Stimulated activated CD8-positive, alpha-beta memory T cell treated with anti-CD3 and anti-CD28 coated beads, Interleukin-4, amount 100 ng/mL, for 24 hours (primary cell): ENCODE data around the gene ARHGEF4.

Source experiments
- DNase-seq: peaks from one replicate; pipeline ENCODE4 v3.0.0-alpha.2; 2020; ENCODE audit warnings: low read depth

The ARHGEF4 gene

DNA sequence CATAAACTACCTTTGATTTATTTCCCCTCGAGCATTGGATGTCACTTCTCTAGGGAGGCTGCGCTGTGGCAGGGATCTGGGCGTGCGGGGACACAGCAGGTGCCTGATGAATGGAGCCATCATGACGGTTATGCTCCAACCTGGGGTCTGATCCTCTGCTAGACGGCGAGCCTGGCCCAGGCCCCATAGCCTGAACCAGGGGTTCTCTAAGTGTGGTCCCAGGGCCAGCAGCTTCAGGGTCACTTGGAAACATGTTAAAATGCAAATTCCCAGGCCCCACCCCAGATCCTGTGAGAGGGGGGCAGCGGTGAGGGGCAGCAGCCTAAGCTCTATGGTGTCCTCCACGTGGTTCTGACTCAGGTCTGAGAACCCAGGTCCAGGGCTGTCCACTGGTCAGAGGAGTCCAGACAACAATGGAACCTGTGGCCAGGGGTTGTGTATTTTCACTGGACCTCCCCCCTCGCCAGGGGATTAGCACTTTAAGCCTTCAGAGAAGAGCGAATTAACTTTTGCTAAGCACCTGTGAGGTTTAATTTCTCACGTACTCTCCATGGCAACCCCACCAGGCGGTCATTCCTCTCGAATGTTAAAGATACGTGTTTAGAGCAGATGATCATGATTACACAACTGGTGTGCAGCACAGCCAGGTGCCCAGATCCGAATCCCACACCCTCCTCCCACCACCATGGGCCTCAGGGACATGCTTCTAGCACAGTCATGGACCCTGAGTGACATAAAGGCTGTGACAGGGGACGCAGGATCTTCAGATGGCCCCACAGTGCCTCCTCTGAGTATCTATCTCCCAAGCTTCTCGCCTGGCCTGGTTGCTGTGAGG, 1.6 kb upstream of the ARHGEF4 start:
- no peak for DNase-seq

DNA sequence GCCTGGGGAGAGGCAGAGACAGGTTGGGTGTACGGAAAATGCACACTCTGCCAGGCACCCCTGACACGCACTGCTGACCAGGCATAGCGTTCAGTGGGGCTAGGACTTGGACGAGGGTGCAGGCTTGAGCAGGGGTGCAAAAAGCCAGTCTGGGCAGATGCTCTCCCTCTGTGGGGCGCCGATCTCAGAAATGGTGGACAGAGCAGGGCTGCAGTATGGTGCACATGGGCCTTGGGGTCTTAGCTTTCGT, 1.0 kb upstream of the ARHGEF4 start:
- DNase-seq, result no peak

DNA sequence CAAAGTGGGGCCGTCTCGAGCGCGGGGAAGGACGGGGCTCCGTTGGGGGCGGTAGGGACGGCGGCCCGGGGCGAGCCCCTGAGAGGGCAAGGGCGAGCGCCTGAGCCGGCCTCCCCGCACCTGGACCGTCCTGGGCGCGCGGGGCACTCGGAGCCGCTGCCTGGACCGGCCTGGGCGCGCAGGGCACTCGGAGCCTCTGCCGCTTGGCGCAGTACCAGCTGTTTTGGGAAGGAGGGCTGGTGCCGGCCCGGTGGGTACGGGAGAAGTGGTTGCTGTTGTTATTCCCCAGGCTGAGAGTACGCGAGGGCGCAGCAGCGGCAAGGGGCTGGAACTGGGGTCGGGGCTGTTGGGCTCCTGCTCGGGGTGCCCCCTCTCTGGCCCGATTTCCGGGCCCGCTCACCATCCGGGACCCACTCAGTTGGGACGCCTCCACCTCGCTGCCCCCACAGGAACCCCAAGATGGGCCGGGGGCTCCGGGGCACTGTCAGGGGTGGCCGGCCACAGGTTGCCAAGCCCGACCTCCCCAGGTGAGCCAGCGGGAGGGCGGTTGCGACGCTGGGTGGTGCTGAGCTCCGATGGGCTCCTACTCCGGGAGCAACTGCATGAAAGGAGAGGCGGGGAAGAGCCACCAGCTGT, 579 bp downstream of the ARHGEF4 start:
- DNase-seq, result no peak

DNA sequence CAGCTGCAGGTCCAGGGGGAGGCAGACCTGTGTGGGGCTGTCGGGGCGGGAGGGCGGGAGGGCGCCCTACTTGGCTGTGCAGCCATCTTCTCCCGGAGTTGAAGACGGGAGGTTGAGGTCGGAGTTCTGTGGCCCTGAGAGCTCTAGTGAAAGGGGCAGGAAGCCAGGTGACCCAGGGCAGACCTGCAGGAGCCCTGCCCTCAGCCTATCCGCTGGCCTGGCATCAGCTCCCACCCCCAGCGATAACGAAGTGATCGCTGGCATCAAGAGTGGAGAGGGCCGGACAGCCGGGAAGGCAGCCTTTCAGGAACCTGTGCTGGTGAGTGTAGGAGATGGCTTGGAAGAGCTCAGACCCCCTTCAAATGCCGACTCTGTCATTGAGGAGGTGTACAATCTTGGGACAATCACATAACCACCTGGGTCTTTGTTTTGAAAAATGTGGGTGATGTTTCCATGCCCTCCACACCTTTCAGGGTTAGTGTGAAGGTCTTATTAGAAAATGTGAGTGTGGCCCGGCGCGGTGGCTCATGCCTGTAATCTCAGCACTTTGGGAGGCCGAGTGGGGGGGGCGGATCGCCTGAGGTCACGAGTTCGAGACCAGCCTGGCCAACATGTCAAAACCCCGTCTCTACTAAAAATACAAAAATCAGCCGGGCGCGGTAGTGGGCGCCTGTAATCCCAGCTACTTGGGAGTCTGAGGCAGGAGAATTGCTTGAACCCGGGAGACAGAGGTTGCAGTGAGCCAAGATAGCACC, 1.3 kb downstream of the ARHGEF4 start:
- DNase-seq, result no peak

DNA sequence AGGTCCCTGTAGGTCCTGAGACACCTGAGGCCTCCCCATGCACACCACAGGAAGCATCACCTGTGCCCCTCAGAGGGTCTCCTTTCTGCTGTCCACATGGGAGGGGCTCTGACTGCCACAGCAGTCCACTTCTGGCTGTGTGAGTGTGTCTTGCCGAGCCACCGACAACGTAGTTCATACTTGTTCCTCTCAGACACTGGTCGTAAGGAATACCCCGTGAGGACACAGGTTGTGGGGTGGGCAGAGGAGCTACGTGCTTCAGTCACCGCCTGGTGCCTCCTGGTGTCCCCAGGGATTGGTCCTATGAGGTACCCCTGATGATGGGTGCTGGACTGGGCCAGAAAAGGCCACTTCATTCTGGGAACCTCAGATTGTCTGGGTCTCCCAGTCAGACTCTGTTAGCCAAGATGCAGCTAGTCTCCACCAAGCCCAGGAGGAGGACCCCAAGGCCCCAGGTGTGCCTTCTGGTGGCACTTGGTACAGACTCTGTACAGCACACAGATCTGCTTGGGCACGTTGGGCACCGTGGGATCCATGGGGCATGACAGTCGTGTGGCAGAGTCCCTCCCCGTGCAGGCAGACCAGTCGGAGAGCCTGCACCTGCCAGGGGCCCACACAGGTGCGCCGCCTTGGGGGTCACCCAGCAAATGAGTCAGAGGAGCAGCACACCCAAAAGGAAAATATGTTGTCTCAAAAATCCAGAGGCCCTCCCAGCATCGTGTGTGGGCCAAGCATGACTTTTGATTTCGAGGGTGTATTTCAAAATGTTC, 2.5 kb downstream of the ARHGEF4 start:
- DNase-seq, result no peak

DNA sequence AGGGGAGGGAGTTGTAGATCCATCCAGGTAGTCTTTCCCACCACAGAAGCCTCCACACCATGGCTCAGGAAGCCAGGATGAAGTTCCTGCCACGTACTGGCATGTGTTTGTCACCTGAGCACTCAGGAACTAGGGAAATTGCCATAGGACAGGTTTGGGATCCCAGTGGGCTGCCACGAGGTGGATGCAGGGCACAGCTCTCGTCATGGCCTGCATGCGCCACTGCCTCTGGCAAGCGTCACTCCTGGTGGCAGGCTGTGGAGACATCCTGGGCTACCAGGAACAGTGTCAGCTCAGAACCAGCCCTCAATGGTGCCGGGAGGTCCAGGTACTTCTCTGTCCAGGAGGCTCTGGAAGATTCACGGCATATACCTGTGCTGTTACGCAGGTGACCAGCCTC, 3.8 kb downstream of the ARHGEF4 start:
- no peak for DNase-seq

DNA sequence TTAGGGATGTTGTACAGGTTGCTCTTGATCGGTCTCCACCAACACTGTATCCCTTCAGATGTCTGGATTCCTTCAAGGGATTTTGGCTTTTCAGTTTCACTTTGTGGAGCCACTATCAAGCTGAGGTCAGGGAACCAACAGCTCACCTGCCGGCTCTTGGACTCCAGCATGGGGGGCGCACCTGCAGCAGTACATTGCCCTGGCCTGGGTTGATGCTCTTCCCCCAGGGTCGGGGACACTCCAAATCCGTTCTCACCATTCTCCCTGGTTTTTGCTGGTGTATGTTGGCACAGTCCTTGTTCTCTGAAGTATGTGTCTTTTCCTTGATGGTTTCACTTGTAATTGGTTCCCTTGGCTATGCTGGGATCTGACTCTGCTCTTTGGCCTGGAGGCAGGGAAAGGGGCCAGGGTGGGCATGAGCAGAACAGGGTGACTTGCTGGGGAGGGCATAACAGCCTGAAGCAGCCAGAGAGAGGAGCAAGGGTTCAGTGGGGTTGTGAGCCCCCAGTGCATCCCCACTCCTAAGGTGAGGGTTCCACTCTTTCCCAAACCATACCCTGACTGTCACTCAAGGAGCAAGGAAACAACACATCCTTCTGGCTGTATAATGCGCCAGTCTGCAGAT, 5.1 kb downstream of the ARHGEF4 start:
- no peak for DNase-seq

DNA sequence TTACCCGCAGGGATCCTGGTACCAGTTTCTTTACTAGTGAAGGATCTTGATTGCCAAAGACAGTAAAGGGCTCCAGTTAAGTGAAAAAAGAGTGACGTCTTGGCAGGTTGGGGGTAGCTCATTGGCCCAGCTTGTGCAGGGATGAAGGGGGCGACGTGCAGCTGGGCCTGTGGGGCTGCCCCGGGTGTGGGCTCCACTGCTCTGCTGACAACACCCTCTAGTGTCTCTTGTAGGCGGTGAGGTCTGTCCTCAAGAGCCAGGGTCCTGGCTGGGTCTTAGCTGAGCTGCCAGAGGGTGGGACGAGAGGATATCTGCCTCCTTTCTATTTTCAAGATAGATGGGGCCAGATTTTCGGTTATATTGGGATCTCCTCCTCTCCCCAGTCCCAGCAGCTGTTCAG, 6.1 kb downstream of the ARHGEF4 start:
- DNase-seq, result no peak

DNA sequence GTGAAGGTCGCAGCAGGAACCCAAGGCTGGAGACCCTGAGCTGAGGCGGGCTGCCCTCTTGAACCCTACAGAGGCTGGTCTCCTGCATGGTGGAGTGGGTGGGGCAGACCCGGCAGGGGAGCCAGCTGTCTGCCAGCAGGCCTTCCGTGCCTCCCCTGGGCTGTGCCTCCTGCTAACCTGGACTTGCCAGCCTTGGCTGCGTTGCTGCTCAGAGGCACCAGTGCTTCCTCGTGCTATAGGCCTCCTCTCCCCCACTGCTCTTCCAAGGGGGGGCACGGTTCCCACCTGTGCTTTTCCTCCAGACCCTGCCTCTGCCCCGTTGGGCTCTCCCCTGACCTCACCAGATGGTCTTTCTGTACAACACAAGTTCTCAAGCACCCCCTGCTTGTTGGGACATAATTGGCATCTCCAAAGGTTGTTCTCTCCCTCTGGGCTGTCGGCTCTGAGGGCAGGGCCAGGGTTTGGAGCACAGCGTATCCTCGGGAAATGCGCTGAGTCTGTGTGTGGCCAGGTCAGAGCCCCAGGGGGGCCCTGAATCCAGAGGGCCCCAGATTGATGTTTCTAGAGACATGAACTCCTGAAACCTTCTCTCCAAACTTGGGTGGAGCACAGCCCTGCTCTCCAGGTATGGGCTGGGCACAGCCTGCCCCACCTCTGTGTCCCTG, 6.7 kb downstream of the ARHGEF4 start:
- DNase-seq, result no peak

DNA sequence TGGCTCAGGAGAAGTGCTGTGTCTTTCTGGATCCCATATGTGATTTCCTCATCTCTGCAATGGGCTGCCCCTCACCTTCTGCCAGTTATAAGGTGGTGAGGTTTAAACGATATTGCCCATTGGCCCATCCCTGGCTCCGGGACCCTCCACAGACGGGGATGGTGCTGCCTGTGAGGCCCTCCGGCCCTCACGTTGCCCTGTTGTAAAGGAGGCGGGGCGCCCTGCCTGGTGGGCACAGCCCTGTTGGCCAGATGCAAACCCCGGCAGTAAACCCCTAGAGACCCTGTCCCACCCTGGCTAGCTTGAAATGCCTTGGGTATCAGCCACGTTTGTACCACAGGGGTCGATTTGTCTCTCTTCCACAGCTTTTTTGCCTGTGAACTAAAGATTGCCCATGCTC, 7.4 kb downstream of the ARHGEF4 start:
- no peak for DNase-seq

DNA sequence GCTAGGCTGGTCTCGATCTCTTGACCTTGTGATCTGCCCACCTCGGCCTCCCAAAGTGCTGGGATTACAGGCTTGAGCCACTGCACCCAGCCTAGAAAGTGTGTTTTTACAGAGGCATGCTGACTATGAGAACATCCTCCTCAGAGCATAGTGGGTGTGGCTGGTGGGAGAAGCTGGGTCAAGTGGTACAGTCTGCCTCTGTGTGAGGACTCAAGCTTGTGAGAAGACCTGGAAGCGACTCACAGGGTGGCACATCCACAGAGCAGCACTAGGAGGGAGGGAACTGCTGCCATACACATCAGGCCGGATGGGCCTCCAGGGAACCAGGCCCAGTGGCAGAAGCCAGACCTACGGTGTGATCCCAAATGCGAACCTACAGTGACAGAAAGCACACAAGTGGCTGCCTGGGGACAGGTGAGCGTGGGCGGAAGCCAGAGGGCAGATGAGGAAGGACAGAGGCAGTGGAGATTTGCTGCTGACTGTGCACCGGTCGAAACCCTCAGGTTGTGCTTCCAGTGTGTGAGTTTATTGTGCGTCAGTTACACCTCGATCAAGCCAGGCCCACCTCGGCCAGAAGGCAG, 8.9 kb downstream of the ARHGEF4 start:
- no peak for DNase-seq

DNA sequence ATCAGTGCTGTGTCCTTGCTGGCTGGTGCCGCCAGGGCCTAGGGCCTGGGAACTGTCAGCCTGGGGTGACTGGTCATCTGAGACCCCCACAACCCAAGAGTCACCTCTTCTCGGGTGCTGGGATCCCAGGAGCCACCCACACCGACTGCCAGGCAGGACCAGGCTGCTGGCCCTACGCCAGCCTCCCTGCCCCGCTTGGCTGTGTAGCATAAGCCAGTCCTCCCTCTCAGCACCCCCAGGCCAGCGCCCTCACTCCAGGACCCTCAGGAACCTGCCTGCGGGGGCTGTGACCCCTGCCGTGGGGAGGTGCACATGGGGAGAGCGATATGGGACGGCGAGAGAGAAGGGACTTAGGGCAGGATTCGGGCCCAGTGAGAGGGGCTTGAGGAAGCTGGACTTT, 9.5 kb downstream of the ARHGEF4 start:
- DNase-seq, result no peak

DNA sequence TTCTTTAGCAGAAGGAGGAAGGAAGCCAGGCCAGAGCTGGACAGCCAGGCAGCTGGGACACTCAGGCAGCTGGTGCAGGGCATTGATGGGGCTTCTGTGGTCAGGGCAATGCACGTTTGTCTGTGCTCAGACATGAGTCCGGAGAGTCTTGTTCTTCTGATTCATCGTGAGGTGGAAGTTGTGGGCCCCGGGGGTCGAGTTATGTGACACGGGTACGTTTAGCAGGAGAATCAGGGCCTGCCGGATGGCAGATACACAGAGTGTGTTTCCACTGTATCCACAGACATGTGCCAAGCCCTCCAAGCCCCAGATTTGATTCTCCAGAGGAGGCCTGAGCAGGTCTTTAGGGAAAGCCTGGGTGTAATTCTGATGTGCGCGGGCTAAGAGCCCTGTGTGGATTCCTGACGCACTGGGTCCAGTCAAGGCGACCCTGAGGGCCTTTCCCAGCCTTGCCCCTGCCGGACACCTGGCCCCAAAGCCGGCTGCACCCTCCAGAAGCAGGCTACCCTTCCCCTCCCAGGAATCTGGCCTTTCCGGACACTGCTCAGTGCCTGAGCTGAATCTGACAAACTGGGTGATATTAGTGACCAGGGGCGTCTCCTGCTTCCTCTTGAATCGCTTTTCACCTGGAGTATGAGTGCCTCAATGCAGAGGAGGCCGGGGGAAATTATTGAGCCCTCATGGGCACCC, 10.1 kb downstream of the ARHGEF4 start:
- no peak for DNase-seq

DNA sequence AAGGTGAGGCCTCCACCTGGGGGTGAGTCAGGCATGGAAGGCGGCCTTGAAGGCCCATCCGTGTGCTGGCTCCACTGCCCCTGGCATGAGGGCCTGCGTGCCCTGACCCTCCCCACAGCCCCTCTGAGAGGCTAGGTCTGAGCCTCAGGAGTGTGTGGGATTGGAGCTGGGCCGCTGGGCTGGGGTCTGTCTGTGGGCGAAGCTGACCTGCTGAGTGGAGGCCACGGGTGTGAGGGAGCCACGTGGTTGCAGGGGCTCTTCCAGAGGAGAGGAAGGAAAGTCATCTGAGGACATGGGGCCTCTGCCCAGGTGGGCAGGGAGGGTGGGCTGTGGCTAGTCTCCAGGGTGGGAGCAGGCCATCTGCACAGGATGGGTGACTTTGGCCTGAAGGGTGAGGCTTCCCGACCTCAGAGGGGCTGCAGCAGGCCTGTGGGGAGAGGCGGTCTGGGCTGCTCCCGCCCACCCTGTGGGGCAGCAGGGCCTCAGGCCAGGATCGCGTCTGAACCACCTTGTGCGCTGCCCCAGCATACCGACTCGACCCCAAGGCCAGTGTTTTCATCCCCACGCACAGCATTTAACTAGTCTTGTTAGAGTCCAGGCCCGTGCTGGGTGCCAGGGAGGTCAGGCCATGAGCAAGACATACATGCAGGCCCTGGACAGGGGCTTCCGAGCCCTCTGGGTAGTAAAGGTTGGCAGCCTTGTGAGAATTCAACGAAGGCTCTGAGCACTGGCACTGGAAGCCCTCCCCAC, 11.2 kb downstream of the ARHGEF4 start:
- DNase-seq, result no peak

DNA sequence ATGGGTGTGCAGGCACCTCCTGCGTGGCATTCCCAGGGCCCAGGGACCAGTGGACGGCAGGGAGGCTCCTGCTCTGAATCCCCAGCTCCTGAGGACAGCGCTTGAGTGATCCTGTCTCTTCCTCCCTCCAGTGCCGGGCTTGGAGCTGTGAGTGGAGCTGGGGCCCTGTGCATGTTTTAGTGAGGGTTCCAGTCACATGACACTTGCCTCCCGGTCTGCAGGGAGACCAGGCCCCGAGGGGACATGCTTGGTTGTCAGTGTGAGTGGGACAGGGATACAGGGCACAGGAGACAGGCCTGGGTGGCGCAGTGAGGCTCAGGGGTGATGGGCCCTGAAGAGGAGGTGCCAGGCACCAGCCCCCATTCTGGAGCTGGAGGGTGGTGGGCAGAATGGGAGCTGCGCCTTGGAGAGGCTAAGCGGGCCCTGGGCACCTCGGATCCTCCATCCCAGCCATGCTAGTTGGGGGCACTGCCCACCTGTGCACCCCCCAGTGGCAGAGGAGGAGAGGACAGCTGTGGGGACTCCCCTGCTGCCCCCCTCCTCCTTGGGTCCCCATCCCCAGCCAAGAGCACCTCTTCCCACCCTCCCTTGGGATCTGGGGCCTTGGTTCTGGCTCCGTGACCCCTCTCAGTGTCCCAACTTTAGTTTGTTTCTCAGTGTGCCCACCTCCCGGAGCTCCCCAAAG, 12.0 kb downstream of the ARHGEF4 start:
- DNase-seq, result no peak

DNA sequence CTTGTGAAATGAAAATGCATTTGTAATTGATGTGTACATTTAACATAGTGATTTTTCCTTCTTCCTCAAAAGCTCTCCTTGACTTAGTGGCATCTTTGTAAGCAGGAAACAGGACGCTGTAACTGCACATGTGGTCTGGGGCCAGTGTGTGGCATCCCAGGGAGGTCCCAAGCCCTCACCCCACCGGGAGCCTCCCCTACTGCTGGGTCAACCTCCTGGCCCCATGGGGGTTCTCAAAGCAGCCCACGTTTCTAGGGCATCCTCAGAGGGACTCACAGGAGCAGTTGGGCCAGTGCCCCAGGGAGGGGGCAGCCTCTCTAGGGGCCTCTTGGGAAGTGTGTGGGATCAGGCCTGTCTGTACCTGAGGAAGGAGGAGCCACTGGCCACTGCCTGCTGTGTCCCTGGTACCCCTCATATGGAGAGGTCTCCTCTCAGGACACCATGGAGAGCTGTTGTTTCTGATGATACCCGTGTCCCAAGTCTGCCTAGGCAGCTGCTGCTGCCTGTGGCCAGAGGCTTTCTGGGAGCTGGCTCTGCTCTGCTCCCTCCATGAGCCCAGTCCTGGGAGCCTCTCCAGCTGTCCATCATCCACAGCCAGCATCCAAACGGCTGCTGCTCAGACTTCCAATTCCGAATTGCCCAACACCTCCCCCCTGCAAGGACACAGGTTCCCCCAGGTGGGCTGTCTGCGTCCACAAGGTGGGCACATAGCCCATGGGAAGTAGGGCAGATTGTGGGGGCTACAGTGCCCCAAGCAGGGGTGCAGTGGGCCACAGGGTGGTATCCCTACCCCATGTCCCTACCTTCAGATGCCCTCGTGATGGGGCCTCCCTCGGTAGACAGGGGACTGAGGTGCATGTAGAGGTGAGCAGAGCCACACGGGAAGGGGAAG, 13.4 kb downstream of the ARHGEF4 start:
- DNase-seq, result no peak

DNA sequence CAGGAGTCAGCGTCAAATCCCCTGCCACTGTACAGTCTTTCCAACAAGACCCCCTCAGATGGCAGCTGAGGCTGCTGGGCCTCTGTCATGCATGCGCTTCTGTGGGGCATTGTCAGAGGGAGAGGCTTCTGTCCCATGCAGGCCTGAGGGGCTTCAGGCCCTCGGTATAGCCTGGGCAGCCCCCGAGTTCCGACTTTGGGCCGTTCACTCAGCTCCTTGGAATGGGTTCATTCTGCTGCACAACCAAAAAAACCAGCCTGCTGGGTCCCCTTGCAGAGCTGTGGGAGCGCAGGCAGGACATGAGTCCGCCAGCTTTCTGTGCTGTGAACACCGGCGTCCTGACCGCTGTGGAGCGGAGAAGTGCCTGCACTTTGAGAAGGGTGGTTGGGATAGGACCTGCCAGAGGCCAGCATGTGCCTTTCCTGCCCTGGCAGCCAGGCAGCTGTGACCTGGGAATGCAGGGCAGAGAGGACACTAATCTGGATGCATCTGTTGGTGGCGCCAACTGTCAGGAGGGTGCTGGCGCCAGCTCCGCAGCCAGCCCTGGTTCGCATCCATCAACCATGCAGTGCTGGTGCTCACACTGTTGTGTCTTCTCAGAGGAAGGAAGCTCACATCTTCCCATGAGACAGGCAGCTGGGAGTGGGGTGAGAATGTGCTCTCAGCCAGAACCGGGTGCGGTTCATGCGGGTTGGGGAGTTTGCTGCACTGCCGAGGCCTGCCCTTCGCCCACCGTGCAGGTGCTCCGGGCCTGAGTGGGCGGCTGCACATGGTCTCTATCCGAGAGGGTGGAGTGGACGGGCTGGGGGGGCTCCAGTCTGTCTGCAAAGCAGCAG, 14.3 kb downstream of the ARHGEF4 start:
- no peak for DNase-seq
